GM19043 (cell line): ENCODE results near the gene CTRB1.
A peak's percentile ranks its signal among the peaks of the same experiment; 100 is the strongest.
"Not testable (repeated sequence)": the region's sequence is repeated elsewhere in the genome, so short reads cannot be mapped to it uniquely, and the experiment has no call there.

Source experiments
- ATAC-seq: cut with Tn5 transposase; IDR thresholded peaks from one replicate; pipeline ENCODE4 v1.9.1; 2021; ENCODE audit warnings: low read depth; ENCODE audit not compliant: unreplicated experiment

The CTRB1 gene

GRCh38 chr16:75238132-75238852 lies 19.5 kb downstream of the CTRB1 start:
- no peak for ATAC-seq

GRCh38 chr16:75238853-75239541 lies 20.2 kb downstream of the CTRB1 start:
- no peak for ATAC-seq

GRCh38 chr16:75239542-75240122 lies 20.8 kb downstream of the CTRB1 start:
- ATAC-seq, result no peak

GRCh38 chr16:75240633-75241032 lies 21.8 kb downstream of the CTRB1 start:
- not testable (repeated sequence) for ATAC-seq

- ATAC-seq, result no peak
Measured at GRCh38 chr16:75241412-75241811, 22.6 kb downstream of the CTRB1 start.

GRCh38 chr16:75241955-75242354 lies 23.2 kb downstream of the CTRB1 start:
- ATAC-seq, result no peak

- not testable (repeated sequence) for ATAC-seq
Measured at GRCh38 chr16:75242436-75243078, 23.8 kb downstream of the CTRB1 start.

- no peak for ATAC-seq
Measured at GRCh38 chr16:75243667-75244224, 25.0 kb downstream of the CTRB1 start.

GRCh38 chr16:75244225-75244809 lies 25.5 kb downstream of the CTRB1 start:
- no peak for ATAC-seq

GRCh38 chr16:75244844-75245758 lies 26.3 kb downstream of the CTRB1 start:
- ATAC-seq, result peak; percentile 42

GRCh38 chr16:75246504-75247205 lies 27.9 kb downstream of the CTRB1 start:
- ATAC-seq, result no peak

GRCh38 chr16:75247249-75247648 lies 28.5 kb downstream of the CTRB1 start:
- no peak for ATAC-seq

- ATAC-seq, result no peak
Measured at GRCh38 chr16:75248142-75248535, 29.4 kb downstream of the CTRB1 start.

- ATAC-seq, result no peak
Measured at GRCh38 chr16:75248536-75249380, 30.0 kb downstream of the CTRB1 start.

- no peak for ATAC-seq
Measured at GRCh38 chr16:75249441-75249840, 30.7 kb downstream of the CTRB1 start.

GRCh38 chr16:75250089-75250808 lies 31.5 kb downstream of the CTRB1 start:
- ATAC-seq, result no peak

- ATAC-seq, result peak; percentile 43
Measured at GRCh38 chr16:75250809-75251279, 32.1 kb downstream of the CTRB1 start.
